Measurements from ENCODE around the gene SGPL1.

The SGPL1 gene

DNA sequence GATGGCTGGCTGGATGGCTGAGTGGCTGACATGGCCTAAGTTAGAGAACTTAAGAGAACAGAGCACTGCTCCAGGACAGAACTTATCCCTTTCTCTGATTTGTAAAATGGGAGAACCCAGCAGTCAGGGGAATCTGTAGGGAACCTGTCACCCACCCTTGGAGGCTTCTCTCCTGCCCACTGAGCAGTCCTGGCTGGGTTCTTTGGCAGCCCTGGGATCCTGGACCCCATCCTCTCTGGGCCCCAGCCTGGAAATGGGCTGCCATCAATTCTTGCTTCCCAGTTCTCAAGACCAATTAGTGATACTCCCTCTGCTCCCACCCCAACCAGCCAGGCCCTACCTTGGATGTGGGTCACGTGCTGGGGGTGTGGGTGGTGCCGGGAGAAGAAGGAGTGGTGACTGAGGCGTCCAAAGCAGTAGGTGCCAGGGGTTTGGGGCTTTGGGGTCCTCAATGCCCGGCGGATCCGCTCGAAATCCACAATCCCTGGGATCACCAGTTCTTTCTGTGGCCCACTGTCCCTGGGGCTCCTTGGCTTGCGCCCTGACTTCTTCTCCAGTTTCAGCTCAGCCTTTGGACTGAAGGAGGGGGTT lies 34.2 kb upstream of the SGPL1 start:
- no peaks in the 10 kb centered on the region for H3K36me3 ChIP-seq (ENCODE audit: control insufficient read depth in 1 of 2, insufficient read depth in 2 of 2, low read length in 2 of 2)
- no peaks in the 10 kb centered on the region for H3K4me1 ChIP-seq (ENCODE audit: control insufficient read depth in 1 of 2, insufficient read depth in 2 of 2, low read length in 2 of 2)
- peaks cover 0 to 4% of the 10 kb centered on the region in 2 donors for H3K27me3 ChIP-seq (ENCODE audit: control insufficient read depth in 1 of 2, insufficient read depth in 2 of 2, low read length in 2 of 2)
- H3K27ac ChIP-seq (ENCODE audit: low read depth, low read length): no peak overlapping the region
- no peak overlapping the region for H3K9ac ChIP-seq (ENCODE audit: low read depth in 1 of 2, low read length in 2 of 2)
- no peak overlapping the region for H3K4me3 ChIP-seq (ENCODE audit: low read depth in 1 of 2, low read length in 2 of 2)
- no peaks in the 10 kb centered on the region for H3K9me3 ChIP-seq (ENCODE audit: control insufficient read depth in 1 of 2, low read length in 2 of 2)

DNA sequence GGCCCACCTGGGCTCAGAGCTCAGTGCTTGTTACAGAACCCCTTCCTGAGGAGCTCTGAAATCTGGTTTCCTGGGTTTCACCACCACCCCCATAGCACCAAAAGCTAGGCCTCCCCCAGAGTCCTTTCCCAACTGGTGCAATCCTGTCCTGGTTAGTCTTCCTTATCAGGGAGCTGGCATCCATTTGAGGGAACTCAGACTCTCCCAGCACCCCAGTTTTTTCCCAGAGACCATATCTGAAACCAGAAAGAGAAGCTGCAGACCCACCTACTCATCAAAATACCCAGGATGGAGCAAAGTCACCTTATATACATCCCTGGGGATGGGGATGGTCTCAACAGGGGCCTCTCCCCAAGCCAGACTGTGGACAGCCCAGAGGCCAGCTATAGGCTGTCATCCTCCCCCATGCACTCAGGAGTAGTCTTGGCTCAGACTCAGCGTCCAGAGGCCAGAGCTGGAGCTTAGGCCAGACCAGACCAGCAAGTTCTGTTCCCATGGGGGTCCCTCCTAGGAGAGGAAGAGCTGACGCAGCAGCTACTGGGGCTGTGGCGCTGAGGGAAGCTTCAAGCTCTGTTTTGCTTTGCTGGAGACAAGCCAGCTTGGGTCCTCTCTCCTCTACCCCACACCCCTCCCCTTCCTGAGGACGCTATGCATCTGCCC lies 33.5 kb upstream of the SGPL1 start:
- Histone ChIP-seq H3K4me3 (ENCODE audit: low read depth in 1 of 2, low read length in 2 of 2) (no peak overlapping the region), H3K36me3 (ENCODE audit: control insufficient read depth in 1 of 2, insufficient read depth in 2 of 2, low read length in 2 of 2) (no peaks in the 10 kb centered on the region), H3K27ac (ENCODE audit: low read depth, low read length) (no peak overlapping the region), H3K9me3 (ENCODE audit: control insufficient read depth in 1 of 2, low read length in 2 of 2) (no peaks in the 10 kb centered on the region), H3K4me1 (ENCODE audit: control insufficient read depth in 1 of 2, insufficient read depth in 2 of 2, low read length in 2 of 2) (no peaks in the 10 kb centered on the region), H3K27me3 (ENCODE audit: control insufficient read depth in 1 of 2, insufficient read depth in 2 of 2, low read length in 2 of 2) (peaks cover 0 to 4% of the 10 kb centered on the region in 2 donors), H3K9ac (ENCODE audit: low read depth in 1 of 2, low read length in 2 of 2) (no peak overlapping the region)

DNA sequence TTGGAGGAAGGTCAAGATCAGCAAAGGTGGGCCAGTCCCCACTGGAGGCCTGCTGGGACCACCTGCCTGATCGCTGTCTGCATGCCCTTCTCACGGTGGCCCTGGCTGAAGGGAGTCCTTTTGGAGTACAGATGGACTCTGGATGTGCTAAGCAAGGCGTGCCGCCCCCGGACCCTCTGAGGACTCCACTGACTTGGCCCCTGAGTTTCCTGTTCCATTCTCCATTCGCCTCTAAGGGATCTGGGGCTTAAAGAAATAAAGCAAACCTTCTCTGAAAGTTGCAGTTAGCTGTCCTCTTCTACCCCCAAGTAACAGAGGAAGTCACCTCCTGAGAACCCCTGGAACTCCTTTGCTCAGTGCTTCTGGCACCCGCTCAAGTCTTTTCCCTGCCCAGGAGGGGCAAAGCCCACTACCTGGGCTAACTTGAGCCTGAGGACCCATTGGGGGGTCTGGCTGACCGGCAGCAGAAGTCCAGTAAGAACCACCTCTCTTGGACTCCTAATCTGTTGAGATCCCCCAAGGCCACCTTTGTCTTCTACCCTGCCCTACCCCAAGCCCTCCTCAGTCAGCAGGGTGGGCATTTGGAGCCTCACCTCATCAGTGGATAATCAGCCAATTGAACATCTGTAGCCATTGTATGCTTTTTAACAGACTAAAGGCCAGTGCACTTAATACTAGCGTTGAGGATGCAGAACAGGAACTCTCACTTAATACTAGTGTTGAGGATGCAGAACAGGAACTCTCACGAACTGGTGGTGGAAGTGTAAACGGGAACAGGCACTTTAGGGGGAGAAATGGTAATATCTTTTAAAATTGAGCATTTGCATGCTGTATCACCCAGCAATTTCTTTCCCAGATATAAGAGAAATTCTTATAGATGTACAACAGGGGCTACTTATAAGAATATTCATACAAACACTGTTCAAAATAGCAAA lies 32.7 kb upstream of the SGPL1 start:
- Histone ChIP-seq H3K9me3 (ENCODE audit: control insufficient read depth in 1 of 2, low read length in 2 of 2) (no peaks in the 10 kb centered on the region), H3K27me3 (ENCODE audit: control insufficient read depth in 1 of 2, insufficient read depth in 2 of 2, low read length in 2 of 2) (peaks cover 0 to 4% of the 10 kb centered on the region in 2 donors), H3K27ac (ENCODE audit: low read depth, low read length) (no peak overlapping the region), H3K4me1 (ENCODE audit: control insufficient read depth in 1 of 2, insufficient read depth in 2 of 2, low read length in 2 of 2) (no peaks in the 10 kb centered on the region), H3K9ac (ENCODE audit: low read depth in 1 of 2, low read length in 2 of 2) (no peak overlapping the region), H3K36me3 (ENCODE audit: control insufficient read depth in 1 of 2, insufficient read depth in 2 of 2, low read length in 2 of 2) (no peaks in the 10 kb centered on the region), H3K4me3 (ENCODE audit: low read depth in 1 of 2, low read length in 2 of 2) (no peak overlapping the region)

- H3K27me3 ChIP-seq (ENCODE audit: control insufficient read depth in 1 of 2, insufficient read depth in 2 of 2, low read length in 2 of 2): peaks cover 0 to 4% of the 10 kb centered on the region in 2 donors
- no peak overlapping the region for H3K27ac ChIP-seq (ENCODE audit: low read depth, low read length)
- no peaks in the 10 kb centered on the region for H3K9me3 ChIP-seq (ENCODE audit: control insufficient read depth in 1 of 2, low read length in 2 of 2)
Measured at GRCh38 chr10:70784016-70784415, 31.7 kb upstream of the SGPL1 start.

DNA sequence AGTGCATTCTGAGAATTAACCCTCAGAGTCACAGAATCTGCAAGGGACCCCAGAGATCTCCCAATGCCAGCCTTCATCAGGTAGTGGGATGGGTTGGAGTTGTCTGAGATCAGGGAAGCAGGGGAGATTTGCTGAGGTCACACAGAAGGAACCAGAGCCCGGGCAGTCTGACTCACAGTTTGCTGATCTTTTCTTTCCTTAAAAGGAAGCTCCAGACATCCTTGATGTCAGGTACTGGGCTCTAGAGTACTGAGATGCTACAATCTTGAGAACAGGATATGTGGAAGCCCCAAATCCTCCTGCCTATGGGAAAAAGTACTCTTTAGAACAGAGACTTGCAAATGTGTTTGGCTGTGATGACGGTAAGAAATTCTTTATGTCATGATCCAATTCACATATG lies 31.3 kb upstream of the SGPL1 start:
- Histone ChIP-seq H3K4me3 (ENCODE audit: low read depth in 1 of 2, low read length in 2 of 2) (no peak overlapping the region), H3K27ac (ENCODE audit: low read depth, low read length) (no peak overlapping the region), H3K9ac (ENCODE audit: low read depth in 1 of 2, low read length in 2 of 2) (no peak overlapping the region), H3K27me3 (ENCODE audit: control insufficient read depth in 1 of 2, insufficient read depth in 2 of 2, low read length in 2 of 2) (peaks cover 0 to 4% of the 10 kb centered on the region in 2 donors), H3K9me3 (ENCODE audit: control insufficient read depth in 1 of 2, low read length in 2 of 2) (no peaks in the 10 kb centered on the region), H3K4me1 (ENCODE audit: control insufficient read depth in 1 of 2, insufficient read depth in 2 of 2, low read length in 2 of 2) (no peaks in the 10 kb centered on the region), H3K36me3 (ENCODE audit: control insufficient read depth in 1 of 2, insufficient read depth in 2 of 2, low read length in 2 of 2) (no peaks in the 10 kb centered on the region)

More at GRCh38 chr10:70784016-70784415, 31.7 kb upstream of the SGPL1 start:
- Histone ChIP-seq H3K36me3 (ENCODE audit: control insufficient read depth in 1 of 2, insufficient read depth in 2 of 2, low read length in 2 of 2) (no peaks in the 10 kb centered on the region), H3K4me3 (ENCODE audit: low read depth in 1 of 2, low read length in 2 of 2) (no peak overlapping the region), H3K4me1 (ENCODE audit: control insufficient read depth in 1 of 2, insufficient read depth in 2 of 2, low read length in 2 of 2) (no peaks in the 10 kb centered on the region), H3K9ac (ENCODE audit: low read depth in 1 of 2, low read length in 2 of 2) (no peak overlapping the region)

GRCh38 chr10:70785190-70785589 lies 30.6 kb upstream of the SGPL1 start, which contains the start of gene TBATA:
Gene TBATA (minus strand): TSS chr10:70785377. CDS start chr10:70783379, 1,998 bp downstream.
- H3K9ac ChIP-seq (ENCODE audit: low read depth in 1 of 2, low read length in 2 of 2): no peak within 1 kb of the TSS

DNA sequence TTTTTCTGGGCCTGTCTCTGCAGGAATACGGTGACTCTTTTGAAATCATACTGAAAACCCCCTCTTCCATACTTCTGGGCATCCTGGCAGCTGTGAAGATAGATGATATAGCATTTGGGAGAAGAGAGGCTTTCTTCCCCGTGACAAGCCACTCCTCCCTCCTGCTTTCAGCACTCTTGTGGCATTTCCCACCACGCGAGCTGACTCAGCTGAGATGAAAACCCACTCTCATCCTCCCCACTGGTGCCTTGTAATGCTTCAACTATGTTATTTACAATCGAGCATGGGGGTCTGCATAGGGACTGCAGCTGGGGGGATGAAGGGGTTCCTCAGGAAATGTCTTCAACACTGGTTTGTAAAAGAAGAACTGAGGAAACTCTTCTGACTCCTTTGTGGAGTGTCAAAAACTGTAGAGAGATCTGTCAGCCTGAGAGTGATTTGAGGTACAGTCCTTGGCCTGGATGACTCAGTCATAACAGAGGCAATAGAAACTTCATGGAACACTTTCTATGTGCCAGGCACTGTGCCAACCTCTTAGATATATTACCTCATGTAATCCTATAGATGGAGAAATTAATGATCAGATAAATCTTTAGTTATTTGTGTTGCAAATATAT lies 28.8 kb upstream of the SGPL1 start:
- H3K36me3 ChIP-seq (ENCODE audit: control insufficient read depth in 1 of 2, insufficient read depth in 2 of 2, low read length in 2 of 2): no peaks in the 10 kb centered on the region
- H3K9ac ChIP-seq (ENCODE audit: low read depth in 1 of 2, low read length in 2 of 2): no peak overlapping the region
- no peak overlapping the region for H3K4me3 ChIP-seq (ENCODE audit: low read depth in 1 of 2, low read length in 2 of 2)
- no peaks in the 10 kb centered on the region for H3K9me3 ChIP-seq (ENCODE audit: control insufficient read depth in 1 of 2, low read length in 2 of 2)
- H3K4me1 ChIP-seq (ENCODE audit: control insufficient read depth in 1 of 2, insufficient read depth in 2 of 2, low read length in 2 of 2): no peaks in the 10 kb centered on the region
- peaks cover 0 to 4% of the 10 kb centered on the region in 2 donors for H3K27me3 ChIP-seq (ENCODE audit: control insufficient read depth in 1 of 2, insufficient read depth in 2 of 2, low read length in 2 of 2)
- H3K27ac ChIP-seq (ENCODE audit: low read depth, low read length): no peak overlapping the region

More at GRCh38 chr10:70785190-70785589, 30.6 kb upstream of the SGPL1 start, which contains the start of gene TBATA:
- H3K4me1 ChIP-seq (ENCODE audit: control insufficient read depth in 1 of 2, insufficient read depth in 2 of 2, low read length in 2 of 2): no peaks in the 10 kb centered on the region
- no peak within 1 kb of the TSS for H3K4me3 ChIP-seq (ENCODE audit: low read depth in 1 of 2, low read length in 2 of 2)
- no peak within 1 kb of the TSS for H3K27ac ChIP-seq (ENCODE audit: low read depth, low read length)
- no peaks in the 10 kb centered on the region for H3K36me3 ChIP-seq (ENCODE audit: control insufficient read depth in 1 of 2, insufficient read depth in 2 of 2, low read length in 2 of 2)
- peaks cover 0 to 4% of the 10 kb centered on the region in 2 donors for H3K27me3 ChIP-seq (ENCODE audit: control insufficient read depth in 1 of 2, insufficient read depth in 2 of 2, low read length in 2 of 2)
- no peaks in the 10 kb centered on the region for H3K9me3 ChIP-seq (ENCODE audit: control insufficient read depth in 1 of 2, low read length in 2 of 2)

DNA sequence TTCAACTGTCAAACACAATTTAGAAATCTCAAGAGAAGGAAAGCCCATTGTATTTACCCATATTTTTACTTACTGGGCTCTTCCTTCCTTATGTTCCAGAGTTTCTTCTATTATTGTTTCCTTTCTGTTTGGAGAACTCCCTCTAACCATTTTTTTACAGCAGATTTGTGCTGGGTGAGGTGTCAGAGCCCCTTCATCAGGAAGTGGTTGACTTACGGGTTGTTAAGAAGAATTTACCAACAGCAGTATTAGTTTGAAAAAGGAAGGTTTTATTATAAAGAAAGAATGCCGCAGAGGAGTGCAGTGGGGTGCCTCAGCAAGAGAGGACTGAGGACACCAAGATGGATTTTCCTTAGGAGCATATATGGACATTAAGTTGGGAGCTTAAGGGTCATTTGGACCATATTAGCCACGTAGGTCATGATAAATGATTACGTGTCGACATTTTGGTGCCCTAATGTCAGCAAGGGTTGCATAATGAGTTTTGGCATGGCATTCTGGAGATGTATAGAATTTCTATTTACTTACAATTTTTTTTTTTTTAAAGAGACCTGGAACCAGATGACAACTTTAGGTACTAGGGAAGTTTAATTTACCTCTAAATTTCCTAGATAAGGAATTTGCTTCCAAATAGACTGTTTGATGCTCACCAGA lies 24.2 kb upstream of the SGPL1 start:
- no peaks in the 10 kb centered on the region for H3K4me1 ChIP-seq (ENCODE audit: control insufficient read depth in 1 of 2, insufficient read depth in 2 of 2, low read length in 2 of 2)
- no peaks in the 10 kb centered on the region for H3K9me3 ChIP-seq (ENCODE audit: control insufficient read depth in 1 of 2, low read length in 2 of 2)
- H3K9ac ChIP-seq (ENCODE audit: low read depth in 1 of 2, low read length in 2 of 2): no peak overlapping the region
- no peaks in the 10 kb centered on the region for H3K27me3 ChIP-seq (ENCODE audit: control insufficient read depth in 1 of 2, insufficient read depth in 2 of 2, low read length in 2 of 2)
- no peak overlapping the region for H3K4me3 ChIP-seq (ENCODE audit: low read depth in 1 of 2, low read length in 2 of 2)
- H3K27ac ChIP-seq (ENCODE audit: low read depth, low read length): no peak overlapping the region
- no peaks in the 10 kb centered on the region for H3K36me3 ChIP-seq (ENCODE audit: control insufficient read depth in 1 of 2, insufficient read depth in 2 of 2, low read length in 2 of 2)

GRCh38 chr10:70795613-70796012 lies 20.1 kb upstream of the SGPL1 start:
- no peaks in the 10 kb centered on the region for H3K36me3 ChIP-seq (ENCODE audit: control insufficient read depth in 1 of 2, insufficient read depth in 2 of 2, low read length in 2 of 2)
- H3K9ac ChIP-seq (ENCODE audit: low read depth in 1 of 2, low read length in 2 of 2): no peak overlapping the region
- no peaks in the 10 kb centered on the region for H3K9me3 ChIP-seq (ENCODE audit: control insufficient read depth in 1 of 2, low read length in 2 of 2)
- no peak overlapping the region for H3K27ac ChIP-seq (ENCODE audit: low read depth, low read length)
- no peaks in the 10 kb centered on the region for H3K27me3 ChIP-seq (ENCODE audit: control insufficient read depth in 1 of 2, insufficient read depth in 2 of 2, low read length in 2 of 2)
- no peak overlapping the region for H3K4me3 ChIP-seq (ENCODE audit: low read depth in 1 of 2, low read length in 2 of 2)
- no peaks in the 10 kb centered on the region for H3K4me1 ChIP-seq (ENCODE audit: control insufficient read depth in 1 of 2, insufficient read depth in 2 of 2, low read length in 2 of 2)

Measured in duodenal mucosa (tissue), 2 donors.